GM12878 (cell line): ENCODE measurements around the gene SCARB2. TPM values are rescaled to one million over a fixed set of nuclear protein-coding genes. Genes with fewer than 3 reads are reported as not detected.

Source experiments
- ATAC-seq: fragments of 200-7000 bp; cut with Tn5 transposase; 3 replicates; pipeline ENCODE4 v1.9.1; 2020; ENCODE audit warnings: mild to moderate bottlenecking, moderate library complexity
- Bru-seq: library from RNA; stranded (reverse); fragments of 400-500 nt; gene quantifications from one replicate; lab custom pipeline; 2021; lab: Mats Ljungman, UMichigan
- BruChase-seq, 2 experiments: library from RNA; stranded (reverse); fragments of 400-500 nt; gene quantifications; one replicate each; lab custom pipeline; 2021; lab: Mats Ljungman, UMichigan
- BruUV-seq: library from RNA; stranded (reverse); fragments of 400-500 nt; replicated peaks from 2 replicates; lab custom pipeline; 2021; lab: Mats Ljungman, UMichigan
- CTCF ChIA-PET: fragments of 300-600 bp; sonication (Branson Sonifier 250); formaldehyde crosslinking; extraction: SDS; loops from one replicate; lab custom pipeline; 2021; ENCODE audit warnings: inconsistent platforms; lab: Yijun Ruan, JAX
- POLR2A ChIA-PET: fragments of 350-600 bp; formaldehyde crosslinking; extraction: SDS; loops from one replicate; lab custom pipeline; 2021; ENCODE audit warnings: inconsistent platforms; lab: Charles Lee
- RAD21 ChIA-PET: fragments of 300-600 bp; sonication (Branson Sonifier 250); formaldehyde crosslinking; loops from one replicate; lab custom pipeline; 2023; ENCODE audit warnings: antibody characterized with exemption; ENCODE audit not compliant: unreplicated experiment; lab: Charles Lee
- SMC1A ChIA-PET: fragments of 300-600 bp; sonication (Branson Sonifier 250); formaldehyde crosslinking; loops from one replicate; lab custom pipeline; 2023; ENCODE audit not compliant: unreplicated experiment, uncharacterized antibody; lab: Charles Lee
- DNase-seq: peaks from one replicate; pipeline ENCODE4 v3.0.0-alpha.2; 2011; ENCODE audit warnings: low read depth, low spot score
- FAIRE-seq: peaks from 3 replicates; lab custom pipeline; 2011; peaks lifted over from hg19 to GRCh38; lab: Jason Lieb, UNC
- H2AFZ ChIP-seq: 2 replicates; pipeline ENCODE4 v1.6.0; 2011; ENCODE audit warnings: low read depth, low read length, control low read depth; ENCODE audit not compliant: control insufficient read depth
- H3K27ac ChIP-seq: 2 replicates; pipeline ENCODE4 v1.5.1; 2011; ENCODE audit warnings: control low read depth; ENCODE audit not compliant: control insufficient read depth, insufficient read depth
- H3K27me3 ChIP-seq, 2 experiments: replicated peaks in 1 of 2; 2 replicates each; pipeline versions ENCODE4 v1.6.0 to v1.6.1; 2011; ENCODE audit warnings: low read length in 1 of 2; ENCODE audit not compliant: control insufficient read depth in 2 of 2, insufficient read depth in 2 of 2
- H3K36me3 ChIP-seq, 2 experiments: 2 replicates each; pipeline ENCODE4 v1.5.1; 2011; ENCODE audit warnings: low read length in 1 of 2; ENCODE audit not compliant: control insufficient read depth in 2 of 2, insufficient read depth in 2 of 2
- H3K4me1 ChIP-seq: 2 replicates; pipeline ENCODE4 v1.6.1; 2011; ENCODE audit warnings: mild to moderate bottlenecking, low read length, moderate library complexity, mixed read lengths; ENCODE audit not compliant: control insufficient read depth, insufficient read depth
- H3K4me2 ChIP-seq: 2 replicates; pipeline ENCODE4 v1.6.0; 2011; ENCODE audit warnings: control low read depth; ENCODE audit not compliant: control insufficient read depth, insufficient read depth
- H3K4me3 ChIP-seq: fragments of 200-600 bp; sonication (generic); 2 replicates; pipeline ENCODE4 v1.5.1; 2016
- H3K79me2 ChIP-seq: 2 replicates; pipeline ENCODE4 v1.6.0; 2011; ENCODE audit warnings: low read length; ENCODE audit not compliant: control insufficient read depth, insufficient read depth
- H3K9ac ChIP-seq: 2 replicates; pipeline ENCODE4 v1.8.0; 2011; ENCODE audit warnings: low read length, control low read depth, mixed read lengths; ENCODE audit not compliant: control insufficient read depth, insufficient read depth
- H3K9me3 ChIP-seq: replicated peaks from 3 replicates; pipeline ENCODE4 v1.5.1; 2011; ENCODE audit warnings: mild to moderate bottlenecking, low read length; ENCODE audit not compliant: control insufficient read depth, insufficient read depth
- H4K20me1 ChIP-seq: 2 replicates; pipeline ENCODE4 v1.6.0; 2011; ENCODE audit not compliant: control insufficient read depth, insufficient read depth
- BCL11A ChIP-seq: IDR thresholded peaks from 2 replicates; pipeline ENCODE4 v1.6.1; 2011; ENCODE audit warnings: low read depth, low read length
- EED ChIP-seq: sonication (generic); IDR thresholded peaks from 2 replicates; pipeline ENCODE4 v1.6.1; 2016; ENCODE audit warnings: antibody characterized with exemption, low read depth
- HCFC1 ChIP-seq: fragments of 150-350 bp; IDR thresholded peaks from 2 replicates; pipeline ENCODE4 v1.6.1; 2014; ENCODE audit warnings: low read length
- NFIC ChIP-seq: IDR thresholded peaks from 2 replicates; pipeline ENCODE4 v1.6.1; 2012; ENCODE audit warnings: low read depth, mild to moderate bottlenecking, inconsistent platforms, low read length, moderate library complexity
- NKRF ChIP-seq: fragments of 450-650 bp; conservative IDR thresholded peaks from 2 replicates; pipeline ENCODE4 v1.6.1; 2017; ENCODE audit warnings: mild to moderate bottlenecking, moderate library complexity
- POLR2A ChIP-seq: IDR thresholded peaks from 2 replicates; pipeline ENCODE4 v1.6.1; 2011; ENCODE audit warnings: low read depth, mild to moderate bottlenecking, low read length
- RAD21 ChIP-seq: IDR thresholded peaks from 2 replicates; pipeline ENCODE4 v1.6.1; 2011; ENCODE audit warnings: mild to moderate bottlenecking, low read depth, low read length, moderate library complexity; ENCODE audit not compliant: insufficient read depth
- SMARCA5 ChIP-seq: fragments of 450-650 bp; IDR thresholded peaks from 2 replicates; pipeline ENCODE4 v1.6.1; 2017; ENCODE audit warnings: mild to moderate bottlenecking
- SPI1 ChIP-seq: IDR thresholded peaks from 2 replicates; pipeline ENCODE4 v1.6.1; 2011; ENCODE audit warnings: low read depth, mild to moderate bottlenecking, low read length, moderate library complexity, borderline replicate concordance; ENCODE audit not compliant: insufficient read depth
- SREBF1 ChIP-seq: IDR thresholded peaks from 2 replicates; pipeline ENCODE4 v1.6.1; 2012; ENCODE audit warnings: mild to moderate bottlenecking, low read length
- TARDBP ChIP-seq: IDR thresholded peaks from 2 replicates; pipeline ENCODE4 v1.6.1; 2016; ENCODE audit warnings: borderline replicate concordance
- WGBS: methylation state at CpG from one replicate; pipeline ENCODE4 v1.1.6; 2016; ENCODE audit warnings: low lambda C conversion rate; ENCODE audit not compliant: insufficient replicate concordance, insufficient coverage; ENCODE audit errors: missing lambda C conversion rate; 5-methylcytosine and 5-hydroxymethylcytosine counted together
- in situ Hi-C: fragments of 300-500 bp; cut with MboI; formaldehyde crosslinking; loops from 9 replicates; pipeline ENCODE4 v1.14.3; 2018; ENCODE audit warnings: mixed read lengths
- intact Hi-C: fragments of 100-400 bp; cut with micrococcal nuclease; formaldehyde crosslinking; loops from one replicate; pipeline ENCODE4 v1.14.2; 2022; ENCODE audit not compliant: unreplicated experiment
- long read RNA-seq, 2 experiments: library from polyadenylated mRNA; unstranded; transcript quantifications; one replicate each; pipeline ENCODE4 v2.0.0, GENCODE V29; 2019 to 2020
- polyA minus RNA-seq, 3 experiments: library from RNA; depleted of rRNA, polyadenylated mRNA; stranded (reverse); fragments of >200 nt; gene quantifications; 2 replicates each; pipeline ENCODE4 v1.2.3, GENCODE V29; 2011
- polyA plus RNA-seq, 11 experiments: library from polyadenylated mRNA; depleted of rRNA in 4 of 11; unstranded in 6 of 11; stranded (reverse) in 5 of 11; fragments of >200 nt; fragmentation: Nextera tagmentation in 4 of 11; fragmentation: Illumina TruSeq in 1 of 11; extraction: Ambion mirVana in 4 of 11; extraction: Trizol in 1 of 11; gene quantifications; 1 replicate in 1 of 11; 2 replicates in 10 of 11; pipeline versions ENCODE4 v1.2.1 to v1.2.3, GENCODE V29; 2011 to 2016; ENCODE audit warnings: inconsistent platforms in 2 of 11, missing spikeins in 2 of 11, low read depth in 1 of 11
- total RNA-seq, 4 experiments: library from RNA; depleted of rRNA in 3 of 4; stranded (reverse); fragments of >200 nt in 3 of 4; fragmentation: Illumina TruSeq in 1 of 4; extraction: Trizol in 1 of 4; gene quantifications; 2 replicates each; pipeline versions ENCODE4 v1.2.1 to v1.2.3, GENCODE V29; 2013 to 2021
- TF ChIP-seq, protein P1 (sequence below): fragments of 450-650 bp; IDR thresholded peaks from 2 replicates; pipeline ENCODE4 v1.6.1; 2017; ENCODE audit warnings: mild to moderate bottlenecking

The SCARB2 gene, protein sequence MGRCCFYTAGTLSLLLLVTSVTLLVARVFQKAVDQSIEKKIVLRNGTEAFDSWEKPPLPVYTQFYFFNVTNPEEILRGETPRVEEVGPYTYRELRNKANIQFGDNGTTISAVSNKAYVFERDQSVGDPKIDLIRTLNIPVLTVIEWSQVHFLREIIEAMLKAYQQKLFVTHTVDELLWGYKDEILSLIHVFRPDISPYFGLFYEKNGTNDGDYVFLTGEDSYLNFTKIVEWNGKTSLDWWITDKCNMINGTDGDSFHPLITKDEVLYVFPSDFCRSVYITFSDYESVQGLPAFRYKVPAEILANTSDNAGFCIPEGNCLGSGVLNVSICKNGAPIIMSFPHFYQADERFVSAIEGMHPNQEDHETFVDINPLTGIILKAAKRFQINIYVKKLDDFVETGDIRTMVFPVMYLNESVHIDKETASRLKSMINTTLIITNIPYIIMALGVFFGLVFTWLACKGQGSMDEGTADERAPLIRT
- total RNA-seq (2013; cell fraction: nucleolus; rRNA removed): 11.8 and 13.3 TPM in 2 replicates
- total RNA-seq (2014; rRNA removed): 10.7 and 11.9 TPM in 2 replicates
- total RNA-seq (2014; rRNA removed; fragmentation: Illumina TruSeq; extraction: Trizol): 9.2 and 9.5 TPM in 2 replicates
- total RNA-seq (2021): 6.2 and 8.4 TPM in 2 replicates
- 20.3 TPM for polyA plus RNA-seq (2011; ENCODE audit: low read depth)
- polyA plus RNA-seq (2011; rRNA removed): 9.9 and 10.9 TPM in 2 replicates
- 4.6 and 5.0 TPM in 2 replicates for polyA plus RNA-seq (2011; cell fraction: cytosol; rRNA removed)
- polyA plus RNA-seq (2011; cell fraction: nucleus; rRNA removed): 5.7 and 6.6 TPM in 2 replicates
- 12.4 and 14.6 TPM in 2 replicates for polyA plus RNA-seq (2012)
- polyA plus RNA-seq (2014; fragmentation: Illumina TruSeq; extraction: Trizol): 9.7 and 10.3 TPM in 2 replicates
- polyA plus RNA-seq (2014; fragmentation: Nextera tagmentation; extraction: Ambion mirVana): 1 to 10 TPM; 2.1 to 3.7 TPM
- 5.6 and 6.7 TPM in 2 replicates for polyA plus RNA-seq (2014; rRNA removed)
- 10 to 100 TPM; 11.5 to 11.7 TPM for polyA plus RNA-seq (2016; fragmentation: Nextera tagmentation; extraction: Ambion mirVana)
- polyA minus RNA-seq (2011; rRNA and poly(A)+ RNA removed): 19.4 and 25.1 TPM in 2 replicates
- 4.1 TPM in 2 replicates for polyA minus RNA-seq (2011; cell fraction: cytosol; rRNA and poly(A)+ RNA removed)
- 6.2 and 15.4 TPM in 2 replicates for polyA minus RNA-seq (2011; cell fraction: nucleus; rRNA and poly(A)+ RNA removed)
- Bru-seq, nascent RNA: percentile 52 among the genes with signal in this experiment
- BruChase-seq, experiment 1, labeled RNA remaining after a 6-hour chase: percentile 49 among the genes with signal in this experiment
- percentile 50 among the genes with signal in this experiment for BruChase-seq, experiment 2, labeled RNA remaining after a 2-hour chase
- long read RNA-seq, experiment 1, full-length matches to known transcripts: 1 of 1 reads
- long read RNA-seq, experiment 1, partial matches to known transcripts: 0 of 1 reads
- long read RNA-seq, experiment 1, other reads (novel, unspliced or antisense): 0 of 1 reads
- long read RNA-seq, experiment 2, full-length matches to known transcripts: 5 of 9 reads
- long read RNA-seq, experiment 2, partial matches to known transcripts: 1 of 9 reads
- long read RNA-seq, experiment 2, other reads (novel, unspliced or antisense): 3 of 9 reads

GRCh38 chr4:76213415-76214176 lies at the start of gene SCARB2:
SCARB2 (minus strand) TSS chr4:76213824; CDS start chr4:76213543, 281 bp downstream.
- no peak for DNase-seq
- Histone ChIP-seq H3K4me2 (peak within 1 kb of the TSS; percentile 88), H3K79me2 (peaks cover 3% of the 10 kb centered on the region), H4K20me1 (no peaks in the 10 kb centered on the region), H3K27me3 (no peaks in the 10 kb centered on the region), H2AFZ (peak within 1 kb of the TSS; percentile 90), H3K9me3 (no peaks in the 10 kb centered on the region), H3K4me3 (peak within 1 kb of the TSS; percentile 78), H3K9ac (peak within 1 kb of the TSS; percentile 77), H3K4me1 (peaks cover 19% of the 10 kb centered on the region), H3K27ac (peak within 1 kb of the TSS; percentile 60), H3K36me3 (no peaks in the 10 kb centered on the region)
- intact Hi-C loops: loop anchor here (2.0 kb wide), 1 partner anchor 15 kb away; no protein-coding TSS in a partner anchor
- CTCF ChIA-PET: interaction anchor here (6.0 kb wide), 1 partner anchor 14 kb away, joined by 37 read pairs; no protein-coding TSS in a partner anchor
- SMC1A ChIA-PET: interaction anchor here (1.6 kb wide), 1 partner anchor 33 kb away, joined by 4 read pairs; no protein-coding TSS in a partner anchor
- WGBS: under 1% methylated on average over 79 of the region's 94 CpGs
- in situ Hi-C loops: no loop called here
- ATAC-seq: peak; percentile 89
- POLR2A ChIA-PET: interaction anchor here (0.9 kb wide), 1 partner anchor 13 kb away, joined by 3 read pairs; no protein-coding TSS in a partner anchor
- FAIRE-seq: no peak
- BruUV-seq: no TSS peak
- RAD21 ChIA-PET: interaction anchor here (1.7 to 4.7 kb wide), 2 partner anchors 14 to 34 kb away, joined by 4 to 22 read pairs; no protein-coding TSS in a partner anchor
- no peak for TF ChIP-seq SPI1
- TF ChIP-seq TARDBP: no peak
- TF ChIP-seq, protein P1, sequence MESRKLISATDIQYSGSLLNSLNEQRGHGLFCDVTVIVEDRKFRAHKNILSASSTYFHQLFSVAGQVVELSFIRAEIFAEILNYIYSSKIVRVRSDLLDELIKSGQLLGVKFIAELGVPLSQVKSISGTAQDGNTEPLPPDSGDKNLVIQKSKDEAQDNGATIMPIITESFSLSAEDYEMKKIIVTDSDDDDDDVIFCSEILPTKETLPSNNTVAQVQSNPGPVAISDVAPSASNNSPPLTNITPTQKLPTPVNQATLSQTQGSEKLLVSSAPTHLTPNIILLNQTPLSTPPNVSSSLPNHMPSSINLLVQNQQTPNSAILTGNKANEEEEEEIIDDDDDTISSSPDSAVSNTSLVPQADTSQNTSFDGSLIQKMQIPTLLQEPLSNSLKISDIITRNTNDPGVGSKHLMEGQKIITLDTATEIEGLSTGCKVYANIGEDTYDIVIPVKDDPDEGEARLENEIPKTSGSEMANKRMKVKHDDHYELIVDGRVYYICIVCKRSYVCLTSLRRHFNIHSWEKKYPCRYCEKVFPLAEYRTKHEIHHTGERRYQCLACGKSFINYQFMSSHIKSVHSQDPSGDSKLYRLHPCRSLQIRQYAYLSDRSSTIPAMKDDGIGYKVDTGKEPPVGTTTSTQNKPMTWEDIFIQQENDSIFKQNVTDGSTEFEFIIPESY: no peak
- peak; percentile 76 for TF ChIP-seq POLR2A
- no peak for TF ChIP-seq SREBF1
- TF ChIP-seq HCFC1: no peak
- TF ChIP-seq EED: no peak
- no peak for TF ChIP-seq SMARCA5
- TF ChIP-seq NKRF: peak; percentile 69
- no peak for TF ChIP-seq NFIC
- no peak for TF ChIP-seq BCL11A
- no peak for TF ChIP-seq RAD21
